H9 (cell line): Measurements from ENCODE around the gene ZKSCAN7. TPM values are rescaled to one million over a fixed set of nuclear protein-coding genes. Genes with fewer than 3 reads are reported as not detected.

Experiments
- DNase-seq: peaks from one replicate; pipeline ENCODE4 v3.0.0-alpha.2; 2017
- H2AFZ ChIP-seq: one replicate; pipeline ENCODE4 v1.6.1; 2013; ENCODE audit warnings: mild to moderate bottlenecking, low read length, control low read depth, moderate library complexity
- H2AK5ac ChIP-seq: 2 replicates; pipeline ENCODE4 v1.6.1; 2013; ENCODE audit warnings: low read length, control low read depth, mixed read lengths; ENCODE audit not compliant: insufficient read length
- H2BK120ac ChIP-seq: one replicate; pipeline ENCODE4 v1.6.1; 2013; ENCODE audit warnings: low read depth, mild to moderate bottlenecking, low read length, control low read depth, inconsistent platforms; ENCODE audit not compliant: poor library complexity, severe bottlenecking
- H2BK12ac ChIP-seq: 2 replicates; pipeline ENCODE4 v1.6.1; 2013; ENCODE audit warnings: low read length, control low read depth, mixed read lengths, low read depth; ENCODE audit not compliant: insufficient read length
- H2BK15ac ChIP-seq: 2 replicates; pipeline ENCODE4 v1.6.1; 2013; ENCODE audit warnings: low read depth, low read length, control low read depth
- H2BK20ac ChIP-seq: one replicate; pipeline ENCODE4 v1.6.1; 2013; ENCODE audit warnings: low read depth, mild to moderate bottlenecking, low read length, control low read depth, inconsistent platforms; ENCODE audit not compliant: poor library complexity, severe bottlenecking
- H2BK5ac ChIP-seq: 2 replicates; pipeline ENCODE4 v1.6.1; 2013; ENCODE audit warnings: low read length, control low read depth, mixed read lengths; ENCODE audit not compliant: insufficient read length
- H3K14ac ChIP-seq: 2 replicates; pipeline ENCODE4 v1.6.1; 2013; ENCODE audit warnings: low read length, control low read depth; ENCODE audit not compliant: insufficient read depth
- H3K18ac ChIP-seq: 2 replicates; pipeline ENCODE4 v1.6.1; 2013; ENCODE audit warnings: low read depth, mild to moderate bottlenecking, mixed read lengths, low read length, control low read depth; ENCODE audit not compliant: insufficient read length
- H3K23ac ChIP-seq: 2 replicates; pipeline ENCODE4 v1.6.1; 2013; ENCODE audit warnings: low read length, control low read depth, mixed read lengths, low read depth; ENCODE audit not compliant: insufficient read length
- H3K23me2 ChIP-seq: 2 replicates; pipeline ENCODE4 v1.6.1; 2013; ENCODE audit warnings: low read depth, mild to moderate bottlenecking, mixed read lengths, low read length, control low read depth; ENCODE audit not compliant: insufficient read length, poor library complexity, severe bottlenecking
- H3K27ac ChIP-seq: 2 replicates; pipeline ENCODE4 v1.5.1; 2013; ENCODE audit warnings: low read length, control low read depth, mixed read lengths, low read depth; ENCODE audit not compliant: insufficient read length
- H3K27me3 ChIP-seq: 2 replicates; pipeline ENCODE4 v1.6.1; 2013; ENCODE audit warnings: low read length, control low read depth, inconsistent platforms; ENCODE audit not compliant: insufficient read depth
- H3K4ac ChIP-seq: 2 replicates; pipeline ENCODE4 v1.6.1; 2013; ENCODE audit warnings: low read depth, mild to moderate bottlenecking, control low read depth, inconsistent platforms, low read length, moderate library complexity
- H3K4me1 ChIP-seq: 2 replicates; pipeline ENCODE4 v1.6.1; 2013; ENCODE audit warnings: low read length, control low read depth, inconsistent platforms; ENCODE audit not compliant: insufficient read depth
- H3K4me2 ChIP-seq: 2 replicates; pipeline ENCODE4 v1.6.1; 2013; ENCODE audit warnings: low read length, control low read depth, mixed read lengths; ENCODE audit not compliant: insufficient read length, insufficient read depth
- H3K56ac ChIP-seq: 2 replicates; pipeline ENCODE4 v1.6.1; 2013; ENCODE audit warnings: low read depth, mild to moderate bottlenecking, mixed read lengths, low read length, control low read depth; ENCODE audit not compliant: insufficient read length
- H3K79me1 ChIP-seq: 2 replicates; pipeline ENCODE4 v1.6.1; 2013; ENCODE audit warnings: low read depth, mild to moderate bottlenecking, moderate library complexity, low read length, control low read depth, inconsistent platforms; ENCODE audit not compliant: insufficient read depth, poor library complexity, severe bottlenecking
- H3K79me2 ChIP-seq: 2 replicates; pipeline ENCODE4 v1.6.1; 2013; ENCODE audit warnings: low read length, control low read depth, inconsistent platforms; ENCODE audit not compliant: insufficient read depth
- H3K9ac ChIP-seq: 2 replicates; pipeline ENCODE4 v1.6.1; 2013; ENCODE audit warnings: low read length, control low read depth, mixed read lengths; ENCODE audit not compliant: insufficient read length; ENCODE audit errors: extremely low read depth
- H3K9me3 ChIP-seq: one replicate; pipeline ENCODE4 v1.6.1; 2013; ENCODE audit warnings: low read depth, low read length, inconsistent platforms; ENCODE audit not compliant: control insufficient read depth
- H3T11ph ChIP-seq: one replicate; pipeline ENCODE4 v1.6.1; 2013; ENCODE audit warnings: mild to moderate bottlenecking, low read length, control low read depth, inconsistent platforms
- H4K20me1 ChIP-seq: one replicate; pipeline ENCODE4 v1.6.1; 2013; ENCODE audit not compliant: control insufficient read depth, insufficient read length, insufficient read depth
- H4K5ac ChIP-seq: 2 replicates; pipeline ENCODE4 v1.6.1; 2013; ENCODE audit warnings: low read depth, mild to moderate bottlenecking, mixed read lengths, low read length, control low read depth; ENCODE audit not compliant: insufficient read length
- H4K8ac ChIP-seq: replicated peaks from 2 replicates; pipeline ENCODE4 v1.6.1; 2013; ENCODE audit warnings: low read length, control low read depth, mixed read lengths, low read depth; ENCODE audit not compliant: insufficient read length
- H4K91ac ChIP-seq: 2 replicates; pipeline ENCODE4 v1.6.1; 2013; ENCODE audit warnings: low read depth, mild to moderate bottlenecking, moderate library complexity, mixed read lengths, low read length, control low read depth; ENCODE audit not compliant: insufficient read length
- H3K27ac Mint-ChIP-seq, 3 experiments: 2 replicates in 2 of 3; 3 replicates in 1 of 3; pipeline ENCODE4 v1.8.0; 2020 to 2021; ENCODE audit warnings: mixed read lengths in 3 of 3, mild to moderate bottlenecking in 1 of 3, moderate library complexity in 1 of 3
- H3K27me3 Mint-ChIP-seq: 2 replicates; pipeline ENCODE4 v1.8.0; 2021; ENCODE audit warnings: low read depth, mild to moderate bottlenecking, moderate library complexity, mixed read lengths
- H3K36me3 Mint-ChIP-seq, 3 experiments: 2 replicates in 2 of 3; 3 replicates in 1 of 3; pipeline ENCODE4 v1.8.0; 2020 to 2021; ENCODE audit warnings: low read depth in 3 of 3, mixed read lengths in 3 of 3; ENCODE audit not compliant: insufficient read depth in 1 of 3
- H3K4me1 Mint-ChIP-seq, 2 experiments: 2 replicates each; pipeline ENCODE4 v1.8.0; 2020; ENCODE audit warnings: mixed read lengths in 2 of 2
- H3K4me3 Mint-ChIP-seq, 2 experiments: 2 replicates in 1 of 2; 3 replicates in 1 of 2; pipeline ENCODE4 v1.8.0; 2020 to 2021; ENCODE audit warnings: mild to moderate bottlenecking in 2 of 2, mixed read lengths in 2 of 2, moderate library complexity in 1 of 2
- H3K9me3 Mint-ChIP-seq, 2 experiments: 2 replicates in 1 of 2; 3 replicates in 1 of 2; pipeline ENCODE4 v1.8.0; 2020; ENCODE audit warnings: mild to moderate bottlenecking in 2 of 2, mixed read lengths in 2 of 2, moderate library complexity in 1 of 2
- CTCF ChIP-seq: fragments of 200-600 bp; sonication (generic); conservative IDR thresholded peaks from 3 replicates; pipeline ENCODE4 v1.8.0; 2021; ENCODE audit warnings: antibody characterized with exemption, mild to moderate bottlenecking
- WGBS: extraction: QIAGEN DNeasy Blood & Tissue Kit; methylation state at CpG from one replicate; pipeline ENCODE4 v1.1.7; 2013; ENCODE audit warnings: missing lambda C conversion rate, low lambda C conversion rate, mixed read lengths; ENCODE audit not compliant: insufficient read length; ENCODE audit errors: extremely low coverage; 5-methylcytosine and 5-hydroxymethylcytosine counted together
- total RNA-seq: library from RNA; stranded (reverse); gene quantifications from 2 replicates; pipeline ENCODE4 v1.2.1, GENCODE V29; 2021

The ZKSCAN7 gene
- total RNA-seq, 1 experiment from 2014 or later = 8.7 TPM

GRCh38 chr3:44561076-44561475, 6.1 kb downstream of the ZKSCAN7 start:
- H4K20me1 ChIP-seq = no peaks in the 10 kb centered on the region
- TF ChIP-seq CTCF = no peak
- no peak for DNase-seq
- H4K8ac ChIP-seq = no peak overlapping the region
- H4K5ac ChIP-seq = no peak overlapping the region
- WGBS = no CpG with 5 or more reads among the region's 1 CpG
- no peak overlapping the region for H3K18ac ChIP-seq
- no peak overlapping the region for H3K56ac ChIP-seq
- H2BK20ac ChIP-seq = no peak overlapping the region
- H3K23ac ChIP-seq = no peak overlapping the region
- no peak overlapping the region for H3T11ph ChIP-seq
- Mint-ChIP-seq H3K9me3 (peaks cover 26 to 43% of the 10 kb centered on the region in 2 experiments), H3K4me3 (no peak overlapping the region), H3K27ac (no peak overlapping the region), H3K36me3 (peaks cover 91 to 95% (median 92%) of the 10 kb centered on the region in 3 experiments), H3K4me1 (peaks cover 5 to 7% of the 10 kb centered on the region in 2 experiments), H3K27me3 (no peaks in the 10 kb centered on the region; the same call in 1 of the 2 replicates)
- H3K27me3 ChIP-seq = no peaks in the 10 kb centered on the region
- H3K4me1 ChIP-seq = no peaks in the 10 kb centered on the region; the same call in 1 of the 2 replicates
- H2AK5ac ChIP-seq = no peak overlapping the region
- no peak overlapping the region for H2BK12ac ChIP-seq
- no peaks in the 10 kb centered on the region; the same call in 1 of the 2 replicates for H3K79me2 ChIP-seq
- H2BK5ac ChIP-seq = no peak overlapping the region
- H2AFZ ChIP-seq = no peak overlapping the region
- H2BK15ac ChIP-seq = no peak overlapping the region
- H3K9me3 ChIP-seq = peaks cover 22% of the 10 kb centered on the region
- no peak overlapping the region for H3K4me2 ChIP-seq
- no peak overlapping the region for H3K9ac ChIP-seq
- H3K14ac ChIP-seq = no peak overlapping the region
- no peak overlapping the region for H3K27ac ChIP-seq
- H4K91ac ChIP-seq = no peak overlapping the region
- peaks cover 2% of the 10 kb centered on the region for H3K23me2 ChIP-seq
- no peak overlapping the region for H2BK120ac ChIP-seq
- no peak overlapping the region for H3K4ac ChIP-seq
- peaks cover 5% of the 10 kb centered on the region for H3K79me1 ChIP-seq
